ENCODE measurements around the gene TGFB2. TPM values are rescaled to one million over a fixed set of nuclear protein-coding genes. Genes with fewer than 3 reads are reported as not detected.

TGFB2 gene
- total and polyA plus RNA-seq, 4 donors, result 0.21 to 0.75 (median 0.41) TPM

DNA sequence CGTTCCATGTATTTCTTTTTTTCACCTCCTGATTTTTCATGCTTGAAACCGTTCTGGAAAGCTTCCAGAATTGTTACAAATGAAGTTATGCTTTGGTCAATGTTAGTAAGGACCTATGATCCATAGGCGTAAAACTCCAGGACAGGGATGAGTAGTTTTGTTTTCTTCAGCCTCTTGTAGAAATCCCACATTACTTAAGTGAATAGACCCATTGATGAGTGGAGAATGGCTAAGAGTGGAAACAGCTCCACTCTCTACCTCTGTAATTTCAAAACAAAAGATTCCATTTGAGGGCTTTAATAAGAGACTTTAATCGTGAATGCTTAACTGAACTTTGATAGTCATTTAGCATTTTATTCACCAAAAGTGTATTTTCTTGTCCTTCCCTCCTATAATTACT lies 3.0 kb upstream of the TGFB2 start:
- Histone ChIP-seq H3K27me3 (ENCODE audit: control insufficient read depth in 4 of 4, insufficient read depth in 4 of 4, low read length in 3 of 4) (no peaks in the 10 kb centered on the region), H3K4me3 (ENCODE audit: low read depth in 1 of 3, low read length in 3 of 3) (no peak overlapping the region), H3K36me3 (ENCODE audit: control insufficient read depth in 4 of 4, insufficient read depth in 3 of 4, low read depth in 1 of 4, low read length in 3 of 4) (no peaks in the 10 kb centered on the region), H3K9me3 (ENCODE audit: control insufficient read depth in 4 of 4, low read length in 3 of 4) (no peaks in the 10 kb centered on the region), H3K27ac (ENCODE audit: low read depth in 1 of 2, low read length in 2 of 2) (no peak overlapping the region), H3K9ac (ENCODE audit: low read depth in 1 of 2, low read length in 2 of 2) (no peak overlapping the region), H3K4me1 (ENCODE audit: control insufficient read depth in 4 of 4, insufficient read depth in 4 of 4, low read length in 3 of 4) (peaks cover 4 to 26% (median 21%) of the 10 kb centered on the region in 4 donors)
- TF ChIP-seq GABPA (IDR thresholded peaks at IDR 0.05 in 1 of 2, conservative IDR thresholded peaks at IDR 0.05 in 1 of 2), result no peak
- no peak for TF ChIP-seq RAD21 (IDR thresholded peaks at IDR 0.05)
- no peak for TF ChIP-seq FOXA2 (IDR thresholded peaks at IDR 0.05)
- TF ChIP-seq YY1 (IDR thresholded peaks at IDR 0.05), result no peak
- no peak for TF ChIP-seq HNF4G (IDR thresholded peaks at IDR 0.05)
- no peak for TF ChIP-seq JUND (IDR thresholded peaks at IDR 0.05)
- 94% methylated on average over 4 of the region's 4 CpGs for WGBS
- no peak for DNase-seq (ENCODE audit: low spot score)

DNA sequence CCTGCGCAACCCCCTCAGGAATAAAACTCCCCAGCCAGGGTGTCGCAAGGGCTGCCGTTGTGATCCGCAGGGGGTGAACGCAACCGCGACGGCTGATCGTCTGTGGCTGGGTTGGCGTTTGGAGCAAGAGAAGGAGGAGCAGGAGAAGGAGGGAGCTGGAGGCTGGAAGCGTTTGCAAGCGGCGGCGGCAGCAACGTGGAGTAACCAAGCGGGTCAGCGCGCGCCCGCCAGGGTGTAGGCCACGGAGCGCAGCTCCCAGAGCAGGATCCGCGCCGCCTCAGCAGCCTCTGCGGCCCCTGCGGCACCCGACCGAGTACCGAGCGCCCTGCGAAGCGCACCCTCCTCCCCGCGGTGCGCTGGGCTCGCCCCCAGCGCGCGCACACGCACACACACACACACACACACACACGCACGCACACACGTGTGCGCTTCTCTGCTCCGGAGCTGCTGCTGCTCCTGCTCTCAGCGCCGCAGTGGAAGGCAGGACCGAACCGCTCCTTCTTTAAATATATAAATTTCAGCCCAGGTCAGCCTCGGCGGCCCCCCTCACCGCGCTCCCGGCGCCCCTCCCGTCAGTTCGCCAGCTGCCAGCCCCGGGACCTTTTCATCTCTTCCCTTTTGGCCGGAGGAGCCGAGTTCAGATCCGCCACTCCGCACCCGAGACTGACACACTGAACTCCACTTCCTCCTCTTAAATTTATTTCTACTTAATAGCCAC lies 696 bp downstream of the TGFB2 start:
- H3K36me3 ChIP-seq (ENCODE audit: control insufficient read depth in 4 of 4, insufficient read depth in 3 of 4, low read depth in 1 of 4, low read length in 3 of 4), result no peaks in the 10 kb centered on the region
- peak overlapping the region in 1 of 2 donors; percentile 42 for H3K27ac ChIP-seq (ENCODE audit: low read depth in 1 of 2, low read length in 2 of 2)
- peak overlapping the region; percentile 45 to 79 (median 66) for H3K4me3 ChIP-seq (ENCODE audit: low read depth in 1 of 3, low read length in 3 of 3)
- H3K4me1 ChIP-seq (ENCODE audit: control insufficient read depth in 4 of 4, insufficient read depth in 4 of 4, low read length in 3 of 4), result peaks cover 4 to 28% (median 24%) of the 10 kb centered on the region in 4 donors
- no peak for TF ChIP-seq HNF4G (IDR thresholded peaks at IDR 0.05)
- TF ChIP-seq RAD21 (IDR thresholded peaks at IDR 0.05), result peak in 1 of 2 donors; percentile 15
- no peak for TF ChIP-seq YY1 (IDR thresholded peaks at IDR 0.05)
- TF ChIP-seq, protein P1, sequence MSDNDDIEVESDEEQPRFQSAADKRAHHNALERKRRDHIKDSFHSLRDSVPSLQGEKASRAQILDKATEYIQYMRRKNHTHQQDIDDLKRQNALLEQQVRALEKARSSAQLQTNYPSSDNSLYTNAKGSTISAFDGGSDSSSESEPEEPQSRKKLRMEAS (IDR thresholded peaks at IDR 0.05), result no peak
- WGBS, result 1% methylated on average over 64 of the region's 64 CpGs
- DNase-seq (ENCODE audit: low spot score), result no peak
- peak overlapping the region; percentile 49 to 53 for H3K9ac ChIP-seq (ENCODE audit: low read depth in 1 of 2, low read length in 2 of 2)
- H3K9me3 ChIP-seq (ENCODE audit: control insufficient read depth in 4 of 4, low read length in 3 of 4), result no peaks in the 10 kb centered on the region
- no peaks in the 10 kb centered on the region for H3K27me3 ChIP-seq (ENCODE audit: control insufficient read depth in 4 of 4, insufficient read depth in 4 of 4, low read length in 3 of 4)

DNA sequence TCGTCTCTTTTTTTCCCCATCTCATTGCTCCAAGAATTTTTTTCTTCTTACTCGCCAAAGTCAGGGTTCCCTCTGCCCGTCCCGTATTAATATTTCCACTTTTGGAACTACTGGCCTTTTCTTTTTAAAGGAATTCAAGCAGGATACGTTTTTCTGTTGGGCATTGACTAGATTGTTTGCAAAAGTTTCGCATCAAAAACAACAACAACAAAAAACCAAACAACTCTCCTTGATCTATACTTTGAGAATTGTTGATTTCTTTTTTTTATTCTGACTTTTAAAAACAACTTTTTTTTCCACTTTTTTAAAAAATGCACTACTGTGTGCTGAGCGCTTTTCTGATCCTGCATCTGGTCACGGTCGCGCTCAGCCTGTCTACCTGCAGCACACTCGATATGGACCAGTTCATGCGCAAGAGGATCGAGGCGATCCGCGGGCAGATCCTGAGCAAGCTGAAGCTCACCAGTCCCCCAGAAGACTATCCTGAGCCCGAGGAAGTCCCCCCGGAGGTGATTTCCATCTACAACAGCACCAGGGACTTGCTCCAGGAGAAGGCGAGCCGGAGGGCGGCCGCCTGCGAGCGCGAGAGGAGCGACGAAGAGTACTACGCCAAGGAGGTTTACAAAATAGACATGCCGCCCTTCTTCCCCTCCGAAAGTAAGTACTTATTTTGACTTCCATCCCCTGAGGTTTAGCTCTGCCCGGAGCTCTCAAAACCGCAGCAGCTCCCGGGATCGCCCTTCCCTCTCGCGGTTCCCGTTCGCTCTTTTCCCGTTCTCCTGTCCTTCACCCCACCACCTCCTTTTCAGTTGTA lies 1.5 kb downstream of the TGFB2 start:
- 7% methylated on average over 39 of the region's 39 CpGs for WGBS
- TF ChIP-seq GABPA (IDR thresholded peaks at IDR 0.05 in 1 of 2, conservative IDR thresholded peaks at IDR 0.05 in 1 of 2) (no peak), TAF1 (conservative IDR thresholded peaks at IDR 0.05) (no peak), HNF4G (IDR thresholded peaks at IDR 0.05) (no peak), SP1 (IDR thresholded peaks at IDR 0.05) (no peak), NR2F2 (IDR thresholded peaks at IDR 0.05) (no peak), HNF4A (conservative IDR thresholded peaks at IDR 0.05) (no peak), FOXA1 (IDR thresholded peaks at IDR 0.05) (no peak), JUND (IDR thresholded peaks at IDR 0.05) (no peak)
- TF ChIP-seq, protein P1 (IDR thresholded peaks at IDR 0.05), result no peak
- TF ChIP-seq, protein P2, sequence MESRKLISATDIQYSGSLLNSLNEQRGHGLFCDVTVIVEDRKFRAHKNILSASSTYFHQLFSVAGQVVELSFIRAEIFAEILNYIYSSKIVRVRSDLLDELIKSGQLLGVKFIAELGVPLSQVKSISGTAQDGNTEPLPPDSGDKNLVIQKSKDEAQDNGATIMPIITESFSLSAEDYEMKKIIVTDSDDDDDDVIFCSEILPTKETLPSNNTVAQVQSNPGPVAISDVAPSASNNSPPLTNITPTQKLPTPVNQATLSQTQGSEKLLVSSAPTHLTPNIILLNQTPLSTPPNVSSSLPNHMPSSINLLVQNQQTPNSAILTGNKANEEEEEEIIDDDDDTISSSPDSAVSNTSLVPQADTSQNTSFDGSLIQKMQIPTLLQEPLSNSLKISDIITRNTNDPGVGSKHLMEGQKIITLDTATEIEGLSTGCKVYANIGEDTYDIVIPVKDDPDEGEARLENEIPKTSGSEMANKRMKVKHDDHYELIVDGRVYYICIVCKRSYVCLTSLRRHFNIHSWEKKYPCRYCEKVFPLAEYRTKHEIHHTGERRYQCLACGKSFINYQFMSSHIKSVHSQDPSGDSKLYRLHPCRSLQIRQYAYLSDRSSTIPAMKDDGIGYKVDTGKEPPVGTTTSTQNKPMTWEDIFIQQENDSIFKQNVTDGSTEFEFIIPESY (IDR thresholded peaks at IDR 0.05), result no peak

More for the DNA sequence above, 1.5 kb downstream of the TGFB2 start:
- Histone ChIP-seq H3K9ac (ENCODE audit: low read depth in 1 of 2, low read length in 2 of 2) (peak overlapping the region in 1 of 2 donors; percentile 53), H3K4me1 (ENCODE audit: control insufficient read depth in 4 of 4, insufficient read depth in 4 of 4, low read length in 3 of 4) (peaks cover 4 to 28% (median 24%) of the 10 kb centered on the region in 4 donors), H3K27ac (ENCODE audit: low read depth in 1 of 2, low read length in 2 of 2) (peak overlapping the region in 1 of 2 donors; percentile 31), H3K27me3 (ENCODE audit: control insufficient read depth in 4 of 4, insufficient read depth in 4 of 4, low read length in 3 of 4) (no peaks in the 10 kb centered on the region), H3K36me3 (ENCODE audit: control insufficient read depth in 4 of 4, insufficient read depth in 3 of 4, low read depth in 1 of 4, low read length in 3 of 4) (no peaks in the 10 kb centered on the region), H3K4me3 (ENCODE audit: low read depth in 1 of 3, low read length in 3 of 3) (peak overlapping the region; percentile 45 to 79 (median 66)), H3K9me3 (ENCODE audit: control insufficient read depth in 4 of 4, low read length in 3 of 4) (no peaks in the 10 kb centered on the region)
- DNase-seq (ENCODE audit: low spot score), result no peak

All from liver (tissue), 9 donors.